Renal cortical epithelial cell (primary cell): ENCODE results near the gene BRSK1. TPM values are rescaled to one million over a fixed set of nuclear protein-coding genes. Genes with fewer than 3 reads are reported as not detected.

Source experiments
- DNase-seq: peaks from one replicate; pipeline ENCODE4 v3.0.0-alpha.2; 2011; ENCODE audit warnings: low read depth
- total RNA-seq: library from RNA; depleted of rRNA; stranded (reverse); fragments of >200 nt; gene quantifications from 2 replicates; pipeline ENCODE4 v1.2.3, GENCODE V29; 2014

The BRSK1 gene
- total RNA-seq, 1 donor from 2014 or later: 4.5 TPM

GRCh38 chr19:55253842-55254624 lies 29.8 kb upstream of the BRSK1 start:
- DNase-seq: no peak

GRCh38 chr19:55254625-55254977 lies 29.2 kb upstream of the BRSK1 start:
- no peak for DNase-seq

- peak; percentile 50 for DNase-seq
Measured at GRCh38 chr19:55255618-55256423, 28.0 kb upstream of the BRSK1 start.

GRCh38 chr19:55256562-55257460 lies 27.0 kb upstream of the BRSK1 start:
- no peak for DNase-seq

GRCh38 chr19:55257461-55258420 lies 26.1 kb upstream of the BRSK1 start:
- DNase-seq: no peak

GRCh38 chr19:55258476-55258827 lies 25.3 kb upstream of the BRSK1 start:
- no peak for DNase-seq

- DNase-seq: peak; percentile 96
Measured at GRCh38 chr19:55258828-55259539, 24.8 kb upstream of the BRSK1 start, which contains the start of gene PPP6R1. Gene PPP6R1, minus strand, starts transcription at chr19:55259017. Its CDS starts 11,914 bp downstream, at chr19:55247103.

GRCh38 chr19:55259540-55260210 lies 24.1 kb upstream of the BRSK1 start:
- no peak for DNase-seq

- no peak for DNase-seq
Measured at GRCh38 chr19:55261671-55262126, 22.1 kb upstream of the BRSK1 start.

- DNase-seq: no peak
Measured at GRCh38 chr19:55262359-55262758, 21.4 kb upstream of the BRSK1 start.

GRCh38 chr19:55264531-55264930 lies 19.3 kb upstream of the BRSK1 start:
- DNase-seq: no peak

- no peak for DNase-seq
Measured at GRCh38 chr19:55265173-55265572, 18.6 kb upstream of the BRSK1 start.

GRCh38 chr19:55265723-55266386 lies 17.9 kb upstream of the BRSK1 start:
- no peak for DNase-seq

- DNase-seq: no peak
Measured at GRCh38 chr19:55266404-55266803, 17.4 kb upstream of the BRSK1 start.

GRCh38 chr19:55266840-55267239 lies 17.0 kb upstream of the BRSK1 start:
- DNase-seq: no peak

GRCh38 chr19:55269299-55269698 lies 14.5 kb upstream of the BRSK1 start:
- DNase-seq: no peak

GRCh38 chr19:55270172-55270942 lies 13.4 kb upstream of the BRSK1 start:
- no peak for DNase-seq

GRCh38 chr19:55272142-55272541 lies 11.7 kb upstream of the BRSK1 start:
- DNase-seq: no peak
